ENCODE measurements around the gene PSG6.
"Not testable (repeated sequence)": the region's sequence is repeated elsewhere in the genome, so short reads cannot be mapped to it uniquely, and the experiment has no call there.

- not testable (repeated sequence) for TF ChIP-seq CTCF (IDR thresholded peaks at IDR 0.05; ENCODE audit: insufficient read depth, low read length, poor library complexity, severe bottlenecking); EZH2phosphoT487 (conservative IDR thresholded peaks at IDR 0.05; ENCODE audit: low read length)
Observed at GRCh38 chr19:42912941-42913340, 4.8 kb downstream of the PSG6 start.

Measured in SU-DHL-6 (cell line).